Measurements from ENCODE around the gene CPM.

DNA sequence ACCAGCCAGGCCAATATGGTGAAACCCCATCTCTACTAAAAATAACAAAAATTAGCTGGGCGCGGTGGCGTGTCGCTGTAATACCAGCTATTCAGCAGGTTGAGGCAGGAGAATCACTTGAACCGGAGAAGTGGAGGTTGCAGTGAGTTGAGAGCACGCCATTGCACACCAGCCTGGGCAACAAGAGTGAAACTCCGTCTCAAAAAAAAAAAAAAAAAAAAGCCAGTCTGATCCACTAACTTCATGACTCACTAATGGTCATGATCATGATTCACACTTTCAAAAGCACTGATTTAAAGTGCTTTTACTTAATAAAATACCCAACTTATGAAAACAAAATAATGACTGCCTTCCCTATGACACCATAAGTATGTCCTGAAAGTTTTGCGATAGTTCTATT, 38.4 kb upstream of the CPM start:
- TF ChIP-seq, protein P1, sequence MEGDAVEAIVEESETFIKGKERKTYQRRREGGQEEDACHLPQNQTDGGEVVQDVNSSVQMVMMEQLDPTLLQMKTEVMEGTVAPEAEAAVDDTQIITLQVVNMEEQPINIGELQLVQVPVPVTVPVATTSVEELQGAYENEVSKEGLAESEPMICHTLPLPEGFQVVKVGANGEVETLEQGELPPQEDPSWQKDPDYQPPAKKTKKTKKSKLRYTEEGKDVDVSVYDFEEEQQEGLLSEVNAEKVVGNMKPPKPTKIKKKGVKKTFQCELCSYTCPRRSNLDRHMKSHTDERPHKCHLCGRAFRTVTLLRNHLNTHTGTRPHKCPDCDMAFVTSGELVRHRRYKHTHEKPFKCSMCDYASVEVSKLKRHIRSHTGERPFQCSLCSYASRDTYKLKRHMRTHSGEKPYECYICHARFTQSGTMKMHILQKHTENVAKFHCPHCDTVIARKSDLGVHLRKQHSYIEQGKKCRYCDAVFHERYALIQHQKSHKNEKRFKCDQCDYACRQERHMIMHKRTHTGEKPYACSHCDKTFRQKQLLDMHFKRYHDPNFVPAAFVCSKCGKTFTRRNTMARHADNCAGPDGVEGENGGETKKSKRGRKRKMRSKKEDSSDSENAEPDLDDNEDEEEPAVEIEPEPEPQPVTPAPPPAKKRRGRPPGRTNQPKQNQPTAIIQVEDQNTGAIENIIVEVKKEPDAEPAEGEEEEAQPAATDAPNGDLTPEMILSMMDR (IDR thresholded peaks at IDR 0.05; ENCODE audit: low read length): no peak
- TF ChIP-seq EZH2 (optimal IDR thresholded peaks at IDR 0.05; ENCODE audit: low read depth, low read length) (no peak), EZH2phosphoT487 (IDR thresholded peaks at IDR 0.05; ENCODE audit: low read length) (no peak)

Data from MM.1S (cell line).